Measurements from ENCODE around the gene DEUP1. TPM values are rescaled to one million over a fixed set of nuclear protein-coding genes. Genes with fewer than 3 reads are reported as not detected.

The DEUP1 gene
- total and polyA plus RNA-seq, 2 donors (not counting 1 experiment from before 2014, with no cell fraction given): not detected

DNA sequence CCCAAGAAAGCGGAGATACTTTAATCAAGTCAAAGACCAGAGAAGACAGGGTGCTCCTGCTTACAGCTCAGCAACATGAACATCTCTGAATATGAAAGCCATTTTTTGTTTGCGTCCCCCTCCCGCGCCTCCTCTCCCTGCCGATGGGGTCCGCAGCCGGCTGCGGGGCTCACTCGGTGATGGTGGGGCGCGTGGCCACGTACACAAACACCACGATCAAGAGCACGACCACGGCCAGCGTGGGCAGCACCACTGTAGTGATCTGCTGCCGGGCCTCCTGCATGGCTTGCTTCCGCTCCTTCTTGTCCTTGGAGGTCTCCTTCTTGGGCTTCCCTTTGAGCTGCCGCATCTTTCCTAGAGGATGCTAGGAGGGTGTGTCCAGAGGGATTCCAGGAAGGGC lies 148.3 kb downstream of the DEUP1 start:
- no peaks in the 10 kb centered on the region for H3K4me1 ChIP-seq (ENCODE audit: control insufficient read depth in 2 of 2, insufficient read depth in 2 of 2, low read length in 2 of 2)
- H3K79me2 ChIP-seq (ENCODE audit: control insufficient read depth, insufficient read depth, low read length): no peaks in the 10 kb centered on the region
- Mint-ChIP-seq H3K9me3 (ENCODE audit: insufficient read depth) (no peaks in the 10 kb centered on the region), H3K4me1 (no peaks in the 10 kb centered on the region), H3K27ac (no peak overlapping the region), H3K4me3 (no peak overlapping the region), H3K27me3 (no peaks in the 10 kb centered on the region)
- H4K20me1 ChIP-seq (ENCODE audit: control insufficient read depth, insufficient read depth, low read length, poor library complexity, severe bottlenecking): no peaks in the 10 kb centered on the region
- CTCF ChIA-PET: no interaction called here
- POLR2A ChIA-PET: no interaction called here
- H3K36me3 ChIP-seq (replicated peaks in 1 of 2; ENCODE audit: control extremely low read depth in 1 of 2, control insufficient read depth in 1 of 2, extremely low read depth in 1 of 2, insufficient read depth in 2 of 2, low read length in 1 of 2): no peaks in the 10 kb centered on the region
- H3K27me3 ChIP-seq (replicated peaks in 1 of 4; ENCODE audit: control extremely low read depth in 1 of 4, control insufficient read depth in 3 of 4, insufficient read depth in 4 of 4, low read length in 3 of 4): no peaks in the 10 kb centered on the region
- intact Hi-C loops (cut with micrococcal nuclease): no loop called here
- no peak overlapping the region for H3K4me2 ChIP-seq (replicated peaks; ENCODE audit: low read depth, low read length, poor library complexity, severe bottlenecking)
- ATAC-seq (ENCODE audit: low read depth) (no peak), DNase-seq (no peak)
- no peaks in the 10 kb centered on the region for H3K9me3 ChIP-seq (ENCODE audit: control extremely low read depth in 1 of 3, control insufficient read depth in 2 of 3, insufficient read depth in 1 of 3, low read length in 2 of 3)
- TF ChIP-seq EZH2 (IDR thresholded peaks at IDR 0.05; ENCODE audit: borderline replicate concordance, insufficient read depth, low read depth, low read length, poor library complexity, severe bottlenecking): no peak
- TF ChIP-seq, protein P1, sequence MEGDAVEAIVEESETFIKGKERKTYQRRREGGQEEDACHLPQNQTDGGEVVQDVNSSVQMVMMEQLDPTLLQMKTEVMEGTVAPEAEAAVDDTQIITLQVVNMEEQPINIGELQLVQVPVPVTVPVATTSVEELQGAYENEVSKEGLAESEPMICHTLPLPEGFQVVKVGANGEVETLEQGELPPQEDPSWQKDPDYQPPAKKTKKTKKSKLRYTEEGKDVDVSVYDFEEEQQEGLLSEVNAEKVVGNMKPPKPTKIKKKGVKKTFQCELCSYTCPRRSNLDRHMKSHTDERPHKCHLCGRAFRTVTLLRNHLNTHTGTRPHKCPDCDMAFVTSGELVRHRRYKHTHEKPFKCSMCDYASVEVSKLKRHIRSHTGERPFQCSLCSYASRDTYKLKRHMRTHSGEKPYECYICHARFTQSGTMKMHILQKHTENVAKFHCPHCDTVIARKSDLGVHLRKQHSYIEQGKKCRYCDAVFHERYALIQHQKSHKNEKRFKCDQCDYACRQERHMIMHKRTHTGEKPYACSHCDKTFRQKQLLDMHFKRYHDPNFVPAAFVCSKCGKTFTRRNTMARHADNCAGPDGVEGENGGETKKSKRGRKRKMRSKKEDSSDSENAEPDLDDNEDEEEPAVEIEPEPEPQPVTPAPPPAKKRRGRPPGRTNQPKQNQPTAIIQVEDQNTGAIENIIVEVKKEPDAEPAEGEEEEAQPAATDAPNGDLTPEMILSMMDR (IDR thresholded peaks at IDR 0.05): no peak
- H2AFZ ChIP-seq (ENCODE audit: insufficient read depth, low read depth, low read length, poor library complexity, severe bottlenecking): no peak overlapping the region
- H3K4me3 ChIP-seq (ENCODE audit: control extremely low read depth in 1 of 5, extremely low read depth in 1 of 5, insufficient read depth in 1 of 5, low read depth in 2 of 5, low read length in 4 of 5): no peak overlapping the region
- no peak overlapping the region for H3K9ac ChIP-seq (ENCODE audit: low read length)
- 97% methylated on average over 18 of the region's 19 CpGs for WGBS (ENCODE audit: insufficient coverage)
- H3K27ac ChIP-seq (ENCODE audit: low read length in 2 of 2): no peak overlapping the region

DNA sequence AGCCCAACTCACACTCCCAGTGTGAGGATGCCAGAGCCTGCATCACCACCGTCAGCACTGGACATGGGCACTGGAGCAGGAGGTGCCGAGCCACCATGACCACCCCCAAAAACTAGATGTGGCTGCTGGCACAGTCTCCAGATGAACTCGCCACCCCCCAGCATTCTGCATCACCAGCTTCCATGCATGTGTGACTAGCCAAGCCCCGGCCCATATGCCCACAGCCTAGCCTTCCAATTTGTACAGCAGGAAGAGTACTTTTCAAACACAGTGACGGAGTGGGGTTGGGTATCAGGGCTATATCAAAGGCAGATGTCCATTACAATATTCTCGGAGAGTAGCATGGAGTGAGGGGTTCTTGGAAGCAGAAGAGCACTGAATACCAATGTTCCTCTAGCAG lies 149.7 kb downstream of the DEUP1 start:
- ATAC-seq (ENCODE audit: low read depth): no peak
- TF ChIP-seq, protein P1 (IDR thresholded peaks at IDR 0.05): no peak
- TF ChIP-seq EZH2 (IDR thresholded peaks at IDR 0.05; ENCODE audit: borderline replicate concordance, insufficient read depth, low read depth, low read length, poor library complexity, severe bottlenecking): no peak
- Mint-ChIP-seq H3K4me1 (no peaks in the 10 kb centered on the region), H3K27ac (no peak overlapping the region), H3K9me3 (ENCODE audit: insufficient read depth) (no peaks in the 10 kb centered on the region), H3K27me3 (no peaks in the 10 kb centered on the region), H3K4me3 (no peak overlapping the region)
- H3K36me3 ChIP-seq (replicated peaks in 1 of 2; ENCODE audit: control extremely low read depth in 1 of 2, control insufficient read depth in 1 of 2, extremely low read depth in 1 of 2, insufficient read depth in 2 of 2, low read length in 1 of 2): no peaks in the 10 kb centered on the region
- CTCF ChIA-PET: no interaction called here
- H2AFZ ChIP-seq (ENCODE audit: insufficient read depth, low read depth, low read length, poor library complexity, severe bottlenecking): no peak overlapping the region
- intact Hi-C loops (cut with micrococcal nuclease): no loop called here
- POLR2A ChIA-PET: no interaction called here
- H3K27me3 ChIP-seq (replicated peaks in 1 of 4; ENCODE audit: control extremely low read depth in 1 of 4, control insufficient read depth in 3 of 4, insufficient read depth in 4 of 4, low read length in 3 of 4): no peaks in the 10 kb centered on the region
- no peaks in the 10 kb centered on the region for H3K4me1 ChIP-seq (ENCODE audit: control insufficient read depth in 2 of 2, insufficient read depth in 2 of 2, low read length in 2 of 2)
- H4K20me1 ChIP-seq (ENCODE audit: control insufficient read depth, insufficient read depth, low read length, poor library complexity, severe bottlenecking): no peaks in the 10 kb centered on the region
- no peak for DNase-seq
- no peak overlapping the region for H3K27ac ChIP-seq (ENCODE audit: low read length in 2 of 2)
- H3K4me2 ChIP-seq (replicated peaks; ENCODE audit: low read depth, low read length, poor library complexity, severe bottlenecking): no peak overlapping the region
- no peak overlapping the region for H3K4me3 ChIP-seq (ENCODE audit: control extremely low read depth in 1 of 5, extremely low read depth in 1 of 5, insufficient read depth in 1 of 5, low read depth in 2 of 5, low read length in 4 of 5)
- H3K79me2 ChIP-seq (ENCODE audit: control insufficient read depth, insufficient read depth, low read length): no peaks in the 10 kb centered on the region
- 100% methylated on average over 5 of the region's 6 CpGs for WGBS (ENCODE audit: insufficient coverage)
- no peak overlapping the region for H3K9ac ChIP-seq (ENCODE audit: low read length)
- H3K9me3 ChIP-seq (ENCODE audit: control extremely low read depth in 1 of 3, control insufficient read depth in 2 of 3, insufficient read depth in 1 of 3, low read length in 2 of 3): no peaks in the 10 kb centered on the region
